ENCODE data around the gene PGA3. TPM values are rescaled to one million over a fixed set of nuclear protein-coding genes. Genes with fewer than 3 reads are reported as not detected.

PGA3 gene
- total RNA-seq, 1 donor from 2014 or later = not detected

DNA sequence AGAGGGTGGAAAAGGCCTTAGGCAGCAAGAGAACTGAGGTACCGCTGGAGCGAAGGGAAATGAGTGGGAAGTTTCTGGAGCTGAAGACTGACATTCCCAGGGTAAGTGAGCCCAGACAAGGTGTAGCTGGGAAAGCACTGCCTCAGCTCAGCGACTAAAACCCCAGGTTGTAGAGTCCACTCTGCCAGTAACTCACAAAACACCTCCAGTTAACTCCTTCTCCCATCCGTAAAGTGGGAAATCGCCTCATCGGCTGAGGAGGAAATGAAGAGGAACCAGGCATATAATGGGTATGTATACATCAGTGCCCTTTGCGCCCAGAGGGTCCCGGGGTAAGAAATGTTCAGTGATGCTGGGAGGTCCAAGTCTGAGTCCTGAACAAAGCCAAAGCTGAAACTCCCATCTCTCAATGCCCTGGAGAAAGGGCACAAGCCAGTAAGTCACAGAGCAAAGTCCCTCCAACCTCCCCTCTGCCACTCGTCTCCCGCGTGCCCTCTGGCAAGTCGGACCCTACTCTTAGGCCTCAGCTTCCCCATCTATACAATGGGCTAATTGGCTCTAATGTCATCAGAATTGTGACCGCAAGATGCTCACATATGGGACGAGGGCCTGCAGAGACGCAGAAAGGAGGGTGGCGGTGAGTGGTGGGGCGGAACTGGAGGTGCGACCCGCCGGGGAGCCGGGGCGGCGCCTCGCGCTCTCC lies 42.7 kb upstream of the PGA3 start:
- peaks cover 8% of the 10 kb centered on the region for H3K9me3 Mint-ChIP-seq
- H3K4me3 Mint-ChIP-seq = peak overlapping the region; percentile 93
- H3K9me3 ChIP-seq (ENCODE audit: low read depth) = peaks cover 1% of the 10 kb centered on the region
- H3K4me3 ChIP-seq = peak overlapping the region; percentile 76
- H3K27ac ChIP-seq = no peak overlapping the region
- no peak for TF ChIP-seq EZH2 (IDR thresholded peaks at IDR 0.05)
- TF ChIP-seq EZH2phosphoT487 (IDR thresholded peaks at IDR 0.05) = no peak
- no peak for TF ChIP-seq CTCF (IDR thresholded peaks at IDR 0.05)
- no peaks in the 10 kb centered on the region for H3K36me3 ChIP-seq
- no peaks in the 10 kb centered on the region for H3K27me3 Mint-ChIP-seq (ENCODE audit: insufficient read depth, low read depth)
- peak overlapping the region; percentile 97 for H2AFZ ChIP-seq (replicated peaks)
- H3K9ac ChIP-seq = peak overlapping the region; percentile 5
- H3K4me1 ChIP-seq = peaks cover 17% of the 10 kb centered on the region
- peak overlapping the region; percentile 55 for H3K27ac Mint-ChIP-seq
- H3F3A ChIP-seq (ENCODE audit: low read depth) = peaks cover 19% of the 10 kb centered on the region
- peaks cover 14% of the 10 kb centered on the region for H3K36me3 Mint-ChIP-seq
- H3K27me3 ChIP-seq = no peaks in the 10 kb centered on the region
- H4K20me1 ChIP-seq (ENCODE audit: low read depth) = no peaks in the 10 kb centered on the region
- peaks cover 35% of the 10 kb centered on the region for H3K4me1 Mint-ChIP-seq
- no peak for DNase-seq (ENCODE audit: low spot score)
- peaks cover 45% of the 10 kb centered on the region for H3K79me2 ChIP-seq (ENCODE audit: low read depth)
- H3K4me2 ChIP-seq = peak overlapping the region; percentile 76

- TF ChIP-seq EZH2 (IDR thresholded peaks at IDR 0.05) = no peak
- peak; percentile 19 for TF ChIP-seq CTCF (IDR thresholded peaks at IDR 0.05)
- Histone ChIP-seq H3K36me3 (no peaks in the 10 kb centered on the region), H3K9me3 (ENCODE audit: low read depth) (no peaks in the 10 kb centered on the region), H3K27me3 (no peaks in the 10 kb centered on the region), H4K20me1 (ENCODE audit: low read depth) (no peaks in the 10 kb centered on the region), H3K4me2 (peak within 1 kb of the TSS; percentile 76), H3K4me3 (peak within 1 kb of the TSS; percentile 76), H3K4me1 (peaks cover 17% of the 10 kb centered on the region), H3K79me2 (ENCODE audit: low read depth) (peaks cover 37% of the 10 kb centered on the region), H2AFZ (replicated peaks) (peak within 1 kb of the TSS; percentile 97), H3F3A (ENCODE audit: low read depth) (peaks cover 19% of the 10 kb centered on the region), H3K27ac (peak within 1 kb of the TSS; percentile 39), H3K9ac (peak within 1 kb of the TSS; percentile 36)
- peaks cover 9% of the 10 kb centered on the region for H3K36me3 Mint-ChIP-seq
- peaks cover 35% of the 10 kb centered on the region for H3K4me1 Mint-ChIP-seq
- H3K9me3 Mint-ChIP-seq = peaks cover 4% of the 10 kb centered on the region
- peak within 1 kb of the TSS; percentile 86 for H3K27ac Mint-ChIP-seq
- DNase-seq (ENCODE audit: low spot score) = peak; percentile 95
- peak within 1 kb of the TSS; percentile 93 for H3K4me3 Mint-ChIP-seq
- no peaks in the 10 kb centered on the region for H3K27me3 Mint-ChIP-seq (ENCODE audit: insufficient read depth, low read depth)
Observed at GRCh38 chr11:61161190-61162091, 41.9 kb upstream of the PGA3 start, which contains the start of gene VPS37C. TSS of gene VPS37C (minus strand) at chr11:61161426. CDS start at chr11:61138829, 22,597 bp downstream.

DNA sequence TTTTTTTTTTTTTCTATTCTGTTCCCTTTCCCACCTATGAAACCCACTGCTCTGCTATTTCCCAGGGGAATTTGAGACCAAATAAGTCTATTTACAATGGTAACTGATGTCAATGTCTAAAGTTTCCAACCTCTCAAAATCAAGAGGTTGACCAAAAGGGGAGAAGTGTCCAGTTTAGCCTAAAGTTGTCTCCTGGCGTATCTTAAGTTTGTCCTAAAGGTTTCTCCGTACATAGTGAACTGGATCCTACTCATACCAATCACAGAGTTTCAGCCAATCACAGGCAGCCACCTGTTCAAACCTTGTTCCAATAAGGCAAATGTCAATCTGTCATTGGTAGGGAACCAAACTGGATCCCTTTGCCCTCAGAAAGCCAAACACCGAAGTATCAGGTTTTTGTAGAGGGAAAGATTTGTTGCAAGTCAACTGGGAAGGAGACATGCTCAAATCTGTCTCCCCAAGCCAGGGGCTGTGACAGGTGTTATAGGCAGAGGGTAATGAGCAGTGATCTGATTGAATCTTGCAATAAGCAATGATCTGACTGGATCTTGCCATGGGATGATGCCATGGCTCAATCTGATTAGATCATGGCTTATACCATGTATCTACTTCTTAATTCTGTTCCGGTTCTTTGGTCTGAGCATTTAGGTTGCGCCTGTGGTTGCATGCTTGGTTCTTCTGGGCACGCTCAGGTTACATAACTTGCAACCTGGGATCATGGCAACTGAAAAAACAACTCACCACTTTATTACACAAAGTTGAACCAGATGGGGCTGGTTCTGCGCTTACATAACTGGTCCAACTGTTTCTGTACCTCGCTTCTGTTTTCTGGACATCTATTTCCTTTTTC lies 41.0 kb upstream of the PGA3 start:
- Histone ChIP-seq H3K27ac (peak overlapping the region; percentile 39), H4K20me1 (ENCODE audit: low read depth) (no peaks in the 10 kb centered on the region), H3K27me3 (no peaks in the 10 kb centered on the region), H3K4me3 (peak overlapping the region; percentile 76), H3K9ac (peak overlapping the region; percentile 36), H3K36me3 (no peaks in the 10 kb centered on the region), H3K9me3 (ENCODE audit: low read depth) (no peaks in the 10 kb centered on the region), H3K4me2 (peak overlapping the region; percentile 76), H3F3A (ENCODE audit: low read depth) (peaks cover 19% of the 10 kb centered on the region), H3K4me1 (peaks cover 17% of the 10 kb centered on the region), H3K79me2 (ENCODE audit: low read depth) (peaks cover 30% of the 10 kb centered on the region), H2AFZ (replicated peaks) (peak overlapping the region; percentile 97)
- H3K36me3 Mint-ChIP-seq = peaks cover 6% of the 10 kb centered on the region
- peaks cover 3% of the 10 kb centered on the region for H3K9me3 Mint-ChIP-seq
- H3K4me1 Mint-ChIP-seq = peaks cover 35% of the 10 kb centered on the region
- no peaks in the 10 kb centered on the region for H3K27me3 Mint-ChIP-seq (ENCODE audit: insufficient read depth, low read depth)
- peak overlapping the region; percentile 93 for H3K4me3 Mint-ChIP-seq
- no peak for DNase-seq (ENCODE audit: low spot score)
- peak overlapping the region; percentile 86 for H3K27ac Mint-ChIP-seq
- TF ChIP-seq EZH2phosphoT487 (IDR thresholded peaks at IDR 0.05) (no peak), CTCF (IDR thresholded peaks at IDR 0.05) (no peak), EZH2 (IDR thresholded peaks at IDR 0.05) (no peak)

Measured in neural progenitor cell (in vitro differentiated cells).